NOMO-1 treated with DMSO at 0.1 percent for 48 hours (cell line): Measurements from ENCODE around the gene SNAPC4.
A peak's percentile ranks its signal among the peaks of the same experiment; 100 is the strongest.
"Not testable (repeated sequence)": the region's sequence is repeated elsewhere in the genome, so short reads cannot be mapped to it uniquely, and the experiment has no call there.

Experiments used
- DNase-seq: peaks from one replicate; lab custom pipeline; 2025; ENCODE audit not compliant: unreplicated experiment; lab: John Stamatoyannopoulos, UW

The SNAPC4 gene

GRCh38 chr9:136409557-136410455 is 9.8 kb upstream of the SNAPC4 start:
- DNase-seq: peak; percentile 28

- DNase-seq: no peak
Observed at GRCh38 chr9:136407911-136408310, 7.9 kb upstream of the SNAPC4 start.

DNA sequence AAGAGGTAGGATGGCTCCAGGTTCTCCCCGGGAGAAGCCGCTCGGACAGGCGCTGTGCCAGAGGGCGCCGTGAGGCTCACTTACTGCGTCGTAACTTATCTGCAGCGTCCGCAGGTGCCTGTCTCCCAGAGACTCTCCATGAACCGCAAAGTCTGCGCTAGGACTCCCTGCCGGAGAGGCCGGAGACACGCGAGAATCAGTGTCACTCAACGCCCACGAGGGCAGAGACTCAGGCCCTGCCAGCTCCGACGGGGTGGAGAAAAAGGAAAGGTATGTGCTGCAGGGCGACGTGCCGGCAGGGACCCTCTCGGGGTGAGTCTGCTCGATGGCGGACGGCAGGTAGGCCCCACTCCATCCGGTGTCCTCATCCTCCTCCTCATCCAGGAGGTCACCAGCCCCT is 7.1 kb upstream of the SNAPC4 start:
- DNase-seq: not testable (repeated sequence)

GRCh38 chr9:136405904-136406303 is 5.9 kb upstream of the SNAPC4 start:
- DNase-seq: not testable (repeated sequence)

GRCh38 chr9:136405481-136405880 is 5.5 kb upstream of the SNAPC4 start:
- DNase-seq: no peak

- no peak for DNase-seq
Observed at GRCh38 chr9:136404801-136405136, 4.8 kb upstream of the SNAPC4 start.

DNA sequence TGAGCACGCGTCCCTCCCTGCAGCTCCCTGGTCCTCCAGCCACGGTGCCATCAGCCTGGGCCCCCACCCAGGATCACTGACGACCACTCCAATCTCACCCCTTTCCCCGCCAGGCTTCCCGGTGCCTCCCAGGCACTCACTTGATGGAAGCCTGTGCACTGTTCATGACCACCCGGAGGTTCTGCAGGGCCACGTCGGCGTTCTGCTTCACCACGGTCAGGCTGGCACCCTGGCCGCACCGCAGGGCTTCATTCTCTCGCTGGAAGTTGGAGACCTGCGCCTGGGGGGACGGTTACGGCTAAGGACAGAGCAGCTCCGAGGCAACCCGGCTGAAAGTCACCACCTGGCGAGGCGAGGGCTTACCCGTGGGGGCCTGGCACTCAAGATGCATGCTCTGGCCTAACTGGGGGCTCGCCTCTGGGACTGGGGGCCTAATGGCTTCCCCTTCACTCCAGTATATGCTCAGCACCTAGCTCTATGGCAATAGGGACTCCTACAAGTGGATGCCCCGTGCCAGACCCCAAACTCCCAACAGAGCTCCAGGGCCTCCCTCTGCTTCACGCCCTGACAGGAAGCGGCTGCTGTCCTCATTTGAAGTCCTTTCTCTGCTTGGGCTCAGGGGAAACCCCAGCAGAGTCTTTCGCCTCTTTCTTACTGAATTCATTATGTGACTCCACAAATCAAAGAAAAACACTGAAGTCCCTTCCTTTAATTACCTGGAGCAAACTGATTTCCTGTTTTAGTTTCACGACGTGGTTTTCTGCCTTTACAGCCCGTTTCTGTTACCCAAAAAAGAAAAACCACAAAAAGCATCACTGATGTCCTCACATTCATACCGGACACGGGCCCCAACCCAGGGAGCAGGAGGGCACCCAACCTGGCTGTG is 4.2 kb upstream of the SNAPC4 start:
- DNase-seq: peak; percentile 65

DNA sequence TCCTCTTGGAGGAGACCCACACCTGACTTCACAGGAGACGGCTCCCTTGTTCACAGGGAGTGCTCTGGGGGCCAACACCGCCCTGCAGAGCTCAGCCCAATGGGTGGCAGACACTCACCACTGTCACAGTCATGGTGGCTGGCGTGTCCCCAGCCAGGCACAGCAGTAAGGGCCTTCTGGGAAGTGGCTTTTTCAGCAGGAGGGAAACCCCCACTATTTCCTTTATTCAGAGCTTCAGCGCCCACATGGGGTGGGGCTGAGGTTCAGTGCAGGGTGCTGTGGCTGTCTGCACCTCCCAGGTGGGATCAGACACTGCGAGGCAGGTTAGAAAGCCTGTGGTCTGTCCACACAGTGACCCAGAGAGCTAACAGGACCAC is 3.6 kb upstream of the SNAPC4 start:
- DNase-seq: no peak

DNA sequence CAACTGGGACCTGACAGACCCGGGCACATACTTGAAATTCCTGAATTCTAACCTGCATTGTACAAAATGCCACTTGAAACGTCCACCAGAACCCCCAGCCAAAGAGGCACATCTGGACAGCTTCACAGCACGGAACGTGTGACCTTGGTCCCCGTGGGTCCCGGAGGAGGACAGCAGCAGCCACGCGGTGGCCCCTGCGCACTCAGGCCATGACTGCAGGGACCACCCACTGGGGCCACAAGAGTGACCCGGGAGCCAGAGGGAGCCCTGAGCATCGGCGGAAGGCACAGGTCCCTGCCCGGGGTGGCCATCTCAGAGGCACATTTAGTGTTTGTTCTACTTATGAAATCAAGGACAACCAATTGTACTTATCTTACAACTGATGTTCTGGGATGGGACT is 2.1 kb upstream of the SNAPC4 start:
- DNase-seq: no peak

DNA sequence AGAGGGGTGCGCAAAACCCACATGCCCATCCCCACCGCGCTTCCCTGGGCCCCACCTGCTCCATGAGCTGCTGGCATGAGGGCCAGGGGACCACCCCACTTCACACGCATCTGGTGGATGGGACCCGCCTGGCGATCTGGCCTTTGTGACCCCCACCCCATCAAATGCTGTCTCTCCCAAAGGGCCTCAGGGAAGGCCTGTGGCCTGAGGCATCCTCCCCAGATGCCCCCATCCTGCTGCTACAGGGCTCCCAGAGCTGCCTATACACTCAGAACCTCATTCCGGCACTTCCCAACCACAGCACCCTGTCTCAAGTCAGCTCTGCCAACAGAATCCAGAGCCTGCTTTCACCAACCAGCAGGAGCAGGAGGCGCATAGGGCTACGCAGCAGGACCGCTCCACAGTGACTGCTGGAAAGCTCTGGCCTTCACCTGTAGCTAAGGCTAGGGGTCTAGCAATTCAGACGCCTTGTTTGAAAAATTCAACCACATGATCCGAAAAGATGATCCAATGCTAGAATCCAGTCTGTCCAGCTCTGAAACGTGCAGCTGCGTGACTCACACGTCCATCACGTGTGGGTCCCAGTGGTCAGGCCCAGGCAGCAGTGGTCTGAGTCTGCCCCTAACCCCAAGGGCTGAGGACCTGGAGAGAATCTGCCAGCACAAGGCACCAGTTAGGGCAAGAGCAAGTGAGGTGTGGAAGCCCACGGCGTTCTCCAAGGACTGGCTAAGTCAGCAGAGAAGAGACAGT is 1.4 kb upstream of the SNAPC4 start:
- no peak for DNase-seq

GRCh38 chr9:136399176-136400037 is 563 bp downstream of the SNAPC4 start:
- DNase-seq: no peak

DNA sequence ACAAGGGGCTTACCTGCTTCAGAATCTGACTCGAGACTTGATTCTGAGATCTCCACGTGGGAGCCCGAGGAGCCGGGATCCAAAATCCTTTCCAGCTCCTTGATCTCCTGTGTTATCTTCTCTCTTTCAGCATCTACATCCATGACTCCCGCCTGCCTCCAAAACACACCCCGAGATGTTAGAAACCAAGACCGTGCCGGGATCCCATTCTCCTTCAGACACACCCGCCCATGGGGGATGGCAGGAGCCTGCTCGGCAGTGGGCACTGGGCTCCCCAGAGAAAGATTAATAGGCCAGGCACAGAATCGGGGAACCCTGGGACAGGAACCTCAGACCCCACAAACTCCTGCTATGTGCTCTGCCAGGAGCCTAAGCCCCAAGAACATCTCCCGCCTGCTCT is 1.7 kb downstream of the SNAPC4 start:
- no peak for DNase-seq

DNA sequence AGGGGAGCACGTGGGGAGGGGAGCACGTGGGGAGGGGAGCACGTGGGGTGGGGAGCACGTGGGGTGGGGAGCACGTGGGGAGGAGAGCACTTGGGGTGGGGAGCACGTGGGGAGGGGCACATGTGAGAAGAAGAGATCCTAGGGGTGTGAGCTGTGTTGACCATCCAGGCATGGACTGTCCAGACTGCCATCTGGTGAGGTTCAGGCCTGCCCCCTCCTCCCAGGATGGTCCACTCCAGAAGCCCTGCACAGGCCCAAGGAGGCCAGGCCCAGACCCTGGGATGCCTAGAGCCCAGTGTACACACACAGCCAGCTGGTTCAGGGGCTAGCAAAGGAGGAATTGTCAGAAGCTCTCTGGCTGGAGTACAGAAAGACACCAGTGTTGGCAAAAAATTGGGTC is 2.3 kb downstream of the SNAPC4 start:
- DNase-seq: no peak

GRCh38 chr9:136396219-136396515 is 3.8 kb downstream of the SNAPC4 start:
- DNase-seq: no peak

- no peak for DNase-seq
Observed at GRCh38 chr9:136395345-136396218, 4.4 kb downstream of the SNAPC4 start.

DNA sequence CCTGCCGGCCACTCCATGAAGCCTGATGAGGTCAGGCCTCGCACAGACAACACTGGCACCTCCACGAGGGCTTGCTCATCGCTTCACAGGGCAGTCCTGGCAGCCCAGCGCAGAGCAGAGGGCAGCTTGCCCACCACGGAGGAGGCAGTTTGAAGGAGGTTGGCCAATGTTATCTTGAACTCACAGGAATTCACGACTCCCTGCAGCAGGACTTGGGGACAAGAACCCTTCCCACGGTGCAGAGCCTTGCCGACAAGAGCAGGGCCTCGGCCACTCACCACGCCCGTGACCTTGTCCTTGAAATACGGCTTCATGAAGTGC is 5.0 kb downstream of the SNAPC4 start:
- DNase-seq: no peak

GRCh38 chr9:136394312-136395019 is 5.5 kb downstream of the SNAPC4 start:
- no peak for DNase-seq

GRCh38 chr9:136393531-136393930 is 6.4 kb downstream of the SNAPC4 start:
- no peak for DNase-seq
